IMR-90 (cell line): ENCODE data around the gene SSR4.

Source experiments
- CEBPB ChIP-seq: IDR thresholded peaks from 2 replicates; pipeline ENCODE4 v1.6.1; 2012; ENCODE audit warnings: low read depth, low read length, improper control_type of control experiment
- CTCF ChIP-seq: conservative IDR thresholded peaks from 2 replicates; pipeline ENCODE4 v1.5.1; 2012; ENCODE audit warnings: mild to moderate bottlenecking, low read depth, low read length, improper control_type of control experiment
- ELK1 ChIP-seq: fragments of 150-350 bp; IDR thresholded peaks from 2 replicates; pipeline ENCODE4 v1.6.1; 2016; ENCODE audit warnings: low read depth, mild to moderate bottlenecking, low read length, moderate library complexity, borderline replicate concordance
- FOS ChIP-seq: fragments of 150-350 bp; IDR thresholded peaks from 2 replicates; pipeline ENCODE4 v1.6.1; 2016; ENCODE audit warnings: low read depth, low read length
- MAFK ChIP-seq: IDR thresholded peaks from 2 replicates; pipeline ENCODE4 v1.6.1; 2012; ENCODE audit warnings: low read depth, low read length, improper control_type of control experiment
- MAZ ChIP-seq: IDR thresholded peaks from 2 replicates; pipeline ENCODE4 v1.6.1; 2012; ENCODE audit warnings: low read depth, mild to moderate bottlenecking, low read length, improper control_type of control experiment, moderate library complexity, borderline replicate concordance
- MXI1 ChIP-seq: IDR thresholded peaks from 2 replicates; pipeline ENCODE4 v1.6.1; 2012; ENCODE audit warnings: low read depth, mild to moderate bottlenecking, low read length, moderate library complexity, borderline replicate concordance
- POLR2A ChIP-seq: IDR thresholded peaks from 2 replicates; pipeline ENCODE4 v1.6.1; 2012; ENCODE audit warnings: mild to moderate bottlenecking, low read depth, low read length
- RAD21 ChIP-seq: IDR thresholded peaks from 2 replicates; pipeline ENCODE4 v1.6.1; 2012; ENCODE audit warnings: low read length, improper control_type of control experiment
- SMC3 ChIP-seq: fragments of 150-350 bp; IDR thresholded peaks from 2 replicates; pipeline ENCODE4 v1.6.1; 2016; ENCODE audit warnings: low read depth, mild to moderate bottlenecking, antibody characterized with exemption, low read length, moderate library complexity
- USF2 ChIP-seq: fragments of 150-350 bp; IDR thresholded peaks from 2 replicates; pipeline ENCODE4 v1.6.1; 2017; ENCODE audit warnings: mild to moderate bottlenecking, antibody characterized with exemption, low read length, low read depth

DNA sequence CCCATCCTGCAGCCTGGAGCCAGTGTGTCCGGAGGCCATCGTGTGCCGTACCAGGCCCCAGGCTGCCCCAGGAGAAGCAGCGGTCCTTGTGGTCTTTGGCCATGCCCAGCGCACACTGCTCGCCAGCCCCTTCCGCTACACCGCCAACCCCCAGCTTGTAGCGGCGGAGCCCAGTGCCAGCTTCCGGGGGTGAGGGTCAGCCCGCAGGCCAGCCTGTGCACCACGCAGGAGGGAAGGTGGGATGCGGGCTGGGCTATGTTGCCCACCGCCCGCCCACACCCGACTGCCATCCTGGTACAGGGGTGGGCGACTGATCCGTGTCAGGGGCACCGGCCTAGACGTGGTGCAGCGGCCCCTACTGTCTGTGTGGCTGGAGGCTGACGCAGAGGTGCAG lies 21.3 kb upstream of the SSR4 start:
- TF ChIP-seq CTCF (no peak), MAZ (no peak), POLR2A (no peak), ELK1 (no peak), RAD21 (no peak), FOS (no peak), CEBPB (no peak), USF2 (no peak), MXI1 (no peak), MAFK (no peak), SMC3 (no peak)
